HG03095 (cell line): ENCODE results near the gene KRT35.

Experiments used
- ATAC-seq: cut with Tn5 transposase; IDR thresholded peaks from one replicate; pipeline ENCODE4 v1.9.1; 2021; ENCODE audit warnings: moderate library complexity; ENCODE audit not compliant: unreplicated experiment

Gene KRT35

GRCh38 chr17:41512546-41513167, 31.7 kb upstream of the KRT35 start:
- ATAC-seq = no peak

DNA sequence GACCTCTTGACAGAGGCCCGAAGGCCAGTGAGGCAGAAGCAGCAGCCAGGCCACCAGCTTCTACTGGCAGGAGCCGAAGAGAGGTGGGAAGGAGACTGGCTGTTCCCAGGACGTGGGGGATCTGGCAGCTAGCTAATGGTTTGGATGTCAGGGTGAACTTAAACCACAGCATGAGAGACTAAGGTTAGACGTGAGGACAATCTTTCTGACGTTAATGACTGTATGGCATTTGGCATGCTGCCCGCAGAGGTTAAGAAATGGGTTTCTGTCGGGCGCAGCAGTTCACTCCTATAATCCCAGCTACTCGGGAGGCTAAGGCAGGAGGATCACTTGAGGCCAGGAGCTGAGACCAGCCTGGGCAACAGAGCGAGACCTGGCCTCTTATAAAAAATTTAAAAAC, 30.8 kb upstream of the KRT35 start:
- ATAC-seq = no peak

GRCh38 chr17:41511116-41511515, 30.2 kb upstream of the KRT35 start:
- ATAC-seq = no peak

DNA sequence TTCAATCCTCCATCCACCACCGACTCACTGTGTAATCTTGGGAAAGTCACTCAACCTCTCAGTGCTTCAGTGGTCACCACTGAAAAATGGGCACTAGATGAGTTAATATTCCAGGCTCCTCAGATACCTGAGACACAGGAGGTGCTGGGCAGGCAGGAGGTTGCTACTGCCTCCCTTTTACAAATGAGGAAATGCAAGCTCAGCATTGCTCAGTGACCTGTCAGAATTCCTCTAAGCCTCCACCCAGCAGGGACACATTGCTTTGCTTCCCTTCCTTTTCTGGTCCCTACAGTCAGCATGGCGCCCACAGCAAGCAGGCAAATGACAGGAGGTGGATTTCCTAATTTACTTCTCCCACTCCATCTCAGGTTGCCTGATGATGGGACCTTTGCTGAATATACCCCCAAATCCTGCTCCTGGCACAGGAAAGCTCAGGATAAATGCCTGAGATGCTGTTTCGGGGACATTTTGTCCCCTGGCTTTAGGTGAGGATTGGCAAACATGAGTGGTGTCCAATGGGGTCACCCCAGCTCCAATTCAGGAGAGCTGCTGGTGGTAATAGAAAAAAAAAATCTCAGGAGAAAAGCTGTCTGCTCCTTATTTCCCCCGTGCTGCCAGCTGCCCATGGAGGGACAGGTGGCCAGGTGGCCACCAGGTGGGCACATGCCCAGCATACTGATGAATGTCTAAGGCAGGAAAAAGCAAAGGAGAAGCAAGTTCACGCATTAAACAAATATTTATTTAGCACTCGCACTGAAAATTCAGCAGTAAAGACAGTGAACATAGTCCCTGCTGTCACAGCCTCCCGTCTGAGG, 29.5 kb upstream of the KRT35 start:
- no peak for ATAC-seq

GRCh38 chr17:41507315-41507880, 26.4 kb upstream of the KRT35 start:
- ATAC-seq = no peak

DNA sequence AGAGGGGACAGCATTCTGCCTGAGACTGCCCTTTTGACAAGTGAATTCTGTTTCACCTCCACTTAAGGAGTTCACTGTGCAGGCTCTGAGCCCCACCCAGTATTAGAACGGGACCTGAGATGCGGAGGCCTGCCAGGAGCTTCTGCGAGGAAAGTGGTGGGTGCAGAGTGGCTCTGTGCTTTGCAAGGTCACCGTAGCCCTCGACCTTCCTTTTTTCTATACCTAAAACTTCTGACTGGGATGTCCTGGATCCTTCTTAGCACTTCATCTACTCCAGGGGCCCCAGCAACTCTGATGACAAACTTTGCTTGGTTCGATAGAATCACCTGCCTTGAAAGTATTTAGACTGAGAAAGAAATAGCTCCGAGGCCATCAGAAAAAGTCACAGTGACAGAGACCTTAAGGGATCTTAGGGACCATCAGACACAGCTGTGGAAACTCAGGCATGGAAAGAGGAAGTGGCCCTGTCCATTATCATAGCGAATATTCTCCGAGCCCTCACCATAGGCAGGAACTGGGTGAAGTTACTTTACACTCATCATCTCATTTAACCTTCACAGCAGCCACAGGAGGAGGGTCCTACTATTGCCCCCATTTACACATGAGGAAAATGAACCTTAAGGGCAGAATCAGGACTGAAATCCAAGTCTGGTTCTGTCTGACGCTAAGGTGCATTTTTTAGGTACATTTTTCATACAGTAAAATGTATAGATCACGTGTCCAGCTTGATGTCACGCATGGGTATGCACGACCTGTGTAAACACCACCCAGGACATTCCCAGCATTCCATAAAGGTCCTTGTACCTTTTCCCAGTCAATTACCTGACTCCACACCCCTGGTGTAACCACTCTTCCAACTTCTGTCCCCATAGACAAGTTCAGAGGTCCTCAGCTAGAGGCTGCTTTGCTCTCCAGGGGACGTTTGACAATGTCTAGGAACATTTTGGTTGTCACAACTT, 25.1 kb upstream of the KRT35 start:
- ATAC-seq = no peak

- no peak for ATAC-seq
Observed at GRCh38 chr17:41505007-41505808, 24.3 kb upstream of the KRT35 start, which contains the start of gene KRT13. KRT13 (minus strand) TSS chr17:41505612; CDS start chr17:41505550, 62 bp downstream.

- no peak for ATAC-seq
Observed at GRCh38 chr17:41504246-41504977, 23.5 kb upstream of the KRT35 start.

DNA sequence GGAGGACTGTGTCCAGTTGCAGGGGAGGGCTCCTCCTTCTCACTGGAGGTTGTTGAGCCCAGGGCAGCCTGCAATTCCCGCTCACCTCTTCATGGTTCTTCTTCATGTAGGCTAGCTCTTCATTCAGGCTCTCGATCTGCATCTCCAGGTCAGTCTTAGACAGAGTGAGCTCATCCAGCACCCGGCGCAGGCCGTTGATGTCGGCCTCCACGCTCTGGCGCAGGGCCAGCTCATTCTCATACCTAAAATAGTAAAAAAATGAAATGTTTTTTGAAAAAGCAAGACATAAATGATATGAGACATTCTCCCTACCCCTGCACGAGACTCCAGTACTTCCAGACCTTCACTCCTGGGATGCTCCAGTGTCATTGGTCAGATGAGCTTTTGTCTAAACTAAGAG, 22.3 kb upstream of the KRT35 start:
- ATAC-seq = no peak

DNA sequence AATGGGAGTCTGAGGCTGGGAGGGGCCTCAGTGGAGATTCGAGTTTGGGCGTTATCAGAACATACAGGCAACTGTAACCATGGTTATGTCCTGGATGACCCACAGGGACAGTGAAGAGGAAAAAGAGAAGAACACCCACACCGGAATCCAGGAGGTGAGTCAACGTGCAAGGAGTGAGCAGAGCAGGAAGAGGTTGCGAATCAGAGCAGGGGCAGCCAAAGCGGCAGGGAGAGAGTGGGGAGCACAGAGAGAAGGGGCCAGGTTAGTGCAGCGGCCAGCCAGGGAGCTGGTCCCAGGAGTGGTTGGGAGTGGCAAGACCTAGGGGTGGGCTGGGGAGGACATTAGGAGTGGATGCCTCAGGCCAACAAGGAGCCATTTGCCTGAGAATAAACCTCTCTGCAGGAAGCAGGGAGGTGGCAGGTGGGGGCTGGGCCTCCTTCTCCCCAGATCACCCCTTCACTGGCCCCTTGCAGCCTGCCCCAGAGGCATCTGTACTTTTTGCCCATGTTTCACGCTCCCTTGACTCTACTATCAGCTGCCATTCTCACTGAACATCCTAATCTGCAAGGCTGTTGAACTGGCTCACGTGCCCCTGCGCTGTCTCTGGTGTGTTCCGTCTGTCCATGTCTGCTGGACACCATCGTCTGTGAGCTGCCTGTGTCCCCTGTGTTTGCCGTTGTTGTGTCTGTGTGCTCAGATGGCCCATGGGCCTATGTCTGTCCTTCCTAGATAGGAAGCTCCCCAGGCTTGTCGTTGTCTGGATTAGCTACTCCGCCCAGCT, 19.4 kb upstream of the KRT35 start:
- no peak for ATAC-seq

DNA sequence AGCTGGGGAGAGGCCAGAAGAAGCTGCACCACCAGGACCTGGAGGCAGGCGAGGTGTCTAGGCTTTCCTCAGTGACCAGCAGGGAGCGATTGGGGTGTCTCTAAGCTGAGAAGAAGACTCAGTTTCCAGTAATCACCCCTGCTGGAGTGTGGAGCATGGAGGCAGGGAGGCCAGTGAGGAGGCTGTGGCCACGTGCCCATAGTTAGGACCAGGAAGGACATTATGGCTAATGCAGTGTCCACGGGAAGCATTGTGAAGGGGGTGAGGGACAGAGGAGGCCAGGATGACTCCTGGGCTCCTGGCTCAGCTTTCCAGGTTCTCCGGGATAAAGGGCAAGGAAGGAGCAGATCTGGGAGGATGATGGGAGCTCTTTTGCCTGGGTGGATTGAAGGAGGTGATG, 18.8 kb upstream of the KRT35 start:
- no peak for ATAC-seq

GRCh38 chr17:41498276-41498675, 17.3 kb upstream of the KRT35 start:
- no peak for ATAC-seq

DNA sequence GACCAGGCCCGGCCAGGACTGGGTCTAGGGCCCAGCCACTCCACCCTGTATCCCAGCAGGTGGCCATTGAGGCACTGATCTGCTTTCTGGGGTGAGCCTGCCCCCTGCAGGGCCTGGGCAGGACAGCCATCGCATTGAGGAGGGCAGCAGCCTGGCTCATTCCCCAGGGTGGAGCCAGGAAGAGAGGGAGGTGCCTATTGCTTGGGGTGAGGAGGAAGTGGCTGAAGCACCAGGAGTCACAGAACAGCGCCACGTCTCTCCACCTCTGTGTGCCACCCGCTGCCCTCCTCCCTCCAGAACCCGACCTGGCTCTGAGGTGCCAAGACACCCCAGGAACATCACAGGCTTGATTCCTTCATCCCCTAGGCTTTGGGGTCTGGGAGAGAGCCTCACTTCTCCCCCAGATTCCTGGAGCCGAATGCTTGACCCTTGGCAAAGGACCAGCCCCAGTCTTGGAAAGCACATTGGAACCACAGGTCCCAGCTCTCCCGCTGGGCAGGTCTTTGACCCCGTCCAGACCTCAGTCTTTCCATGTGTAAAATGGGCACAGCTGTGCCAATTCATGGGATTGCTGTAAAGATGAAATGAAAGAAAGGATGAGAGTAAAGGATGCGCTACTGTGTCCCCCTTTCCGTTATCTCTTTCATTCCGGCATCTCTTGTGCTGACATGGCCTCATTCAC, 16.0 kb upstream of the KRT35 start:
- no peak for ATAC-seq

GRCh38 chr17:41494524-41494923, 13.6 kb upstream of the KRT35 start:
- ATAC-seq = no peak

DNA sequence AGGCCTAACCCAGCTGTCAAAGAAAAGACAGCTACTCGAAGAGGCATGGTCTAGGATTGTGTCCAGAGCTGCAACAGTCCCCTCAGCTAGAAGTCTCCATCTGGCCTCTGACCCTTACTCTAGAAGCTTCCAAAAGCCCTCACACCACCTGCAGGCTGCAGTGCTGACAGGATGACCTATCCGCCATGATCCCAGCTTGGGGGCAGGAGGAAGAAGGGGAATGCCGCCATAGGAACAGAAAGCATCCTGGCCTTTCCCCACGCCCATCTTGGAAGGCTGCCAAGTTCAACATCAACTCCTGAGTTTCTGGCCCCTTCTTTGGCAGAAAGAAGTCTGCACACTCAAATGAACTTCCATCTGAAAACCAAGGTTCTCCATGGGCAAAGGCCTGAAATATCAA, 11.8 kb upstream of the KRT35 start:
- no peak for ATAC-seq

- ATAC-seq = no peak
Observed at GRCh38 chr17:41492351-41492750, 11.4 kb upstream of the KRT35 start.

DNA sequence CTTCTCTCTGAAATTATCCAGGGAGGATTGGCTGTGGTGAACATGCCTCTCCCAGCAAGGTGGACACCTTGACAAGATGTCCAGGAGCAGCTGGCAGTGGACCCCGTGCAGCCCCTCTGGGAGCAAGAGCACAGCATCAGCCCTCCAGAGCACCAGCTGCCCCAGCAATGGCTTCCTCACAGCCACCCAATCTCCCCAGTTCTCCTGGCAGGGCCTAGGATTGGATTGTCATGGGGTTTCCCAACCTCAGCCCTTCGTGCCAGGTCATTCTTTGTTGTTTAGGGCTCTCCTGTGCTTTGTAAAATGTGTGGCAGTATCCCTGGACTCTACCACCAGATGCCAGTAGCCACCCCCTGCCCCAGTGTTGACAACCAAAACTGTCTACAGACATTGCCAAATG, 10.5 kb upstream of the KRT35 start:
- ATAC-seq = no peak
